T follicular helper cell (primary cell): ENCODE results near the gene NR2F1.

Source experiments
- DNase-seq: peaks from one replicate; pipeline ENCODE4 v3.0.0-alpha.2; 2020; ENCODE audit warnings: low read depth

The NR2F1 gene

GRCh38 chr5:93591323-93591945 lies 8.4 kb downstream of the NR2F1 start:
- DNase-seq = no peak

- DNase-seq = no peak
These were observed 9.9 kb downstream of the NR2F1 start for GRCh38 chr5:93592883-93593282.

- no peak for DNase-seq
These were observed 10.6 kb downstream of the NR2F1 start for GRCh38 chr5:93593476-93594131.

- no peak for DNase-seq
These were observed 11.8 kb downstream of the NR2F1 start for GRCh38 chr5:93594591-93595419.

- no peak for DNase-seq
These were observed 12.6 kb downstream of the NR2F1 start for GRCh38 chr5:93595420-93596147.

GRCh38 chr5:93596310-93596675 lies 13.3 kb downstream of the NR2F1 start:
- no peak for DNase-seq

GRCh38 chr5:93596676-93597490 lies 13.9 kb downstream of the NR2F1 start:
- DNase-seq = no peak

- no peak for DNase-seq
These were observed 15.3 kb downstream of the NR2F1 start for GRCh38 chr5:93598091-93599000.

GRCh38 chr5:93599001-93599379 lies 16.0 kb downstream of the NR2F1 start:
- no peak for DNase-seq

GRCh38 chr5:93599399-93600120 lies 16.5 kb downstream of the NR2F1 start:
- no peak for DNase-seq

- no peak for DNase-seq
These were observed 17.5 kb downstream of the NR2F1 start for GRCh38 chr5:93600409-93601070.

- no peak for DNase-seq
These were observed 18.2 kb downstream of the NR2F1 start for GRCh38 chr5:93601071-93601801.

GRCh38 chr5:93601802-93602155 lies 18.8 kb downstream of the NR2F1 start:
- DNase-seq = no peak

GRCh38 chr5:93602241-93603077 lies 19.4 kb downstream of the NR2F1 start:
- DNase-seq = no peak

GRCh38 chr5:93603078-93603792 lies 20.2 kb downstream of the NR2F1 start:
- DNase-seq = no peak

GRCh38 chr5:93603793-93604643 lies 21.0 kb downstream of the NR2F1 start:
- no peak for DNase-seq
